HAP-1 (cell line): Measurements from ENCODE around the gene TLR6.
"Not testable (repeated sequence)": the region's sequence is repeated elsewhere in the genome, so short reads cannot be mapped to it uniquely, and the experiment has no call there.

ENCODE experiments used
- DNase-seq, 2 experiments: peaks; one replicate each; pipeline ENCODE4 v3.0.0-alpha.2; 2016 to 2020; ENCODE audit warnings: low spot score in 2 of 2
- H3K27me3 ChIP-seq: fragments of 250-450 bp; sonication (Bioruptor Pico); 2 replicates; pipeline ENCODE4 v1.5.1; 2020; ENCODE audit warnings: low read depth, mild to moderate bottlenecking, moderate library complexity
- H3K36me3 ChIP-seq: fragments of 250-450 bp; sonication (Bioruptor Pico); replicated peaks from 2 replicates; pipeline ENCODE4 v1.5.1; 2020; ENCODE audit warnings: mild to moderate bottlenecking
- H3K4me1 ChIP-seq: fragments of 250-450 bp; sonication (Bioruptor Pico); 2 replicates; pipeline ENCODE4 v1.5.1; 2020; ENCODE audit warnings: mild to moderate bottlenecking
- H3K4me3 ChIP-seq: fragments of 250-450 bp; sonication (Bioruptor Pico); 2 replicates; pipeline ENCODE4 v1.5.1; 2020; ENCODE audit warnings: mild to moderate bottlenecking, moderate library complexity
- H3K9me3 ChIP-seq: fragments of 250-450 bp; sonication (Bioruptor Pico); 2 replicates; pipeline ENCODE4 v1.5.1; 2020; ENCODE audit warnings: mild to moderate bottlenecking, moderate library complexity
- in situ Hi-C: fragments of 300-500 bp; cut with MboI; formaldehyde crosslinking; loops from 3 replicates; pipeline ENCODE4 v1.14.3; 2020; ENCODE audit warnings: low sequenced_read_pairs, inconsistent platforms, mixed read lengths

The TLR6 gene

GRCh38 chr4:38782452-38783108 lies 74.0 kb downstream of the TLR6 start, which contains the start of gene TLR10:
TSS of gene TLR10 (minus strand) at chr4:38782990. CDS start at chr4:38775590, 7,400 bp downstream.
- H3K36me3 ChIP-seq, result no peaks in the 10 kb centered on the region
- in situ Hi-C loops, result no loop called here
- no peaks in the 10 kb centered on the region for H3K27me3 ChIP-seq
- no peak within 1 kb of the TSS for H3K4me3 ChIP-seq
- H3K4me1 ChIP-seq, result no peaks in the 10 kb centered on the region
- DNase-seq, result peak; percentile 48 to 70
- no peaks in the 10 kb centered on the region for H3K9me3 ChIP-seq

- in situ Hi-C loops, result no loop called here
- Histone ChIP-seq H3K4me3 (no peak overlapping the region), H3K9me3 (no peaks in the 10 kb centered on the region), H3K36me3 (no peaks in the 10 kb centered on the region), H3K4me1 (no peaks in the 10 kb centered on the region), H3K27me3 (no peaks in the 10 kb centered on the region)
- DNase-seq, result no peak
These were observed 74.8 kb downstream of the TLR6 start for GRCh38 chr4:38781854-38782261.

- Histone ChIP-seq H3K4me1 (no peaks in the 10 kb centered on the region), H3K9me3 (no peaks in the 10 kb centered on the region), H3K4me3 (no peak overlapping the region), H3K27me3 (no peaks in the 10 kb centered on the region), H3K36me3 (no peaks in the 10 kb centered on the region)
- DNase-seq, result no peak
- in situ Hi-C loops, result no loop called here
These were observed 75.7 kb downstream of the TLR6 start for GRCh38 chr4:38780833-38781484.

- Histone ChIP-seq H3K27me3 (0 out of 2 replicates have a peak, but pooled peaks cover 2% of the 10 kb centered on the region), H3K4me3 (no peak overlapping the region), H3K9me3 (no peaks in the 10 kb centered on the region), H3K4me1 (no peaks in the 10 kb centered on the region), H3K36me3 (no peaks in the 10 kb centered on the region)
- in situ Hi-C loops, result no loop called here
- no peak for DNase-seq
These were observed 76.8 kb downstream of the TLR6 start for GRCh38 chr4:38779790-38780189.

- DNase-seq, H3K4me3 ChIP-seq, H3K9me3 ChIP-seq, in situ Hi-C loops, H3K27me3 ChIP-seq, H3K36me3 ChIP-seq, H3K4me1 ChIP-seq: not testable (repeated sequence)
These were observed 78.7 kb downstream of the TLR6 start for GRCh38 chr4:38777925-38778324.

GRCh38 chr4:38775326-38775725 lies 81.3 kb downstream of the TLR6 start:
- in situ Hi-C loops, result no loop called here

GRCh38 chr4:38774181-38774955 lies 82.2 kb downstream of the TLR6 start:
- Histone ChIP-seq H3K27me3 (0 out of 2 replicates have a peak, but pooled peaks cover 2% of the 10 kb centered on the region), H3K36me3 (no peaks in the 10 kb centered on the region), H3K4me1 (no peaks in the 10 kb centered on the region), H3K4me3 (no peak overlapping the region), H3K9me3 (no peaks in the 10 kb centered on the region)
- in situ Hi-C loops, result no loop called here
- no peak for DNase-seq

More at GRCh38 chr4:38775326-38775725, 81.3 kb downstream of the TLR6 start:
- no peaks in the 10 kb centered on the region for H3K36me3 ChIP-seq
- 0 out of 2 replicates have a peak, but pooled peaks cover 2% of the 10 kb centered on the region for H3K27me3 ChIP-seq
- H3K4me1 ChIP-seq, result no peaks in the 10 kb centered on the region
- no peak overlapping the region for H3K4me3 ChIP-seq
- no peaks in the 10 kb centered on the region for H3K9me3 ChIP-seq
- no peak for DNase-seq
